ENCODE results near the gene GLRA1.
"Not testable (repeated sequence)": the region's sequence is repeated elsewhere in the genome, so short reads cannot be mapped to it uniquely, and the experiment has no call there.

Gene GLRA1

GRCh38 chr5:151921916-151922315 is 2.7 kb downstream of the GLRA1 start:
- no peak for DNase-seq
- intact Hi-C loops (cut with DNase I) = no loop called here

DNA sequence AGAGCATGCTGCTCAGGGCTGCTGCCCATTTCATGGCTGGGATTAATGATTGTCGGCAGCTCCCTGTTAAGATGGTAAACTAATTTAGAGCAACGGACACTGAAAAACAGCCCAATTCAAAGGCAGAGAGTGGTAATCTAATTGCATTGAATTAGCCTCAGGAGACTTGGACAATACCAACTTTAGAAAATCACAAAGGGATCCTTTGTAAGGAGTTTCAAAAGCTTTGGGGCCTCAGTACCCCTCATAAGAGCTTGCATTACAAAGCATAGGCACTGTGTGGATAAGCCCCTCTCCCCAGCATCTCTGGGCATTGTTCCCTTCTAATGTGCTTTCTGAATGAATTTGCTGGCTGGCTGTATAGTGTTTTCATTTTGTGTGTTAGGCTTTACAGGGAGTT is 6.7 kb downstream of the GLRA1 start:
- DNase-seq = no peak
- intact Hi-C loops (cut with DNase I) = no loop called here

GRCh38 chr5:151913425-151913824 is 11.2 kb downstream of the GLRA1 start:
- intact Hi-C loops (cut with DNase I) = no loop called here

GRCh38 chr5:151912360-151912759 is 12.3 kb downstream of the GLRA1 start:
- intact Hi-C loops (cut with DNase I) = no loop called here
- DNase-seq = no peak

More at GRCh38 chr5:151913425-151913824, 11.2 kb downstream of the GLRA1 start:
- no peak for DNase-seq

GRCh38 chr5:151911011-151911410 is 13.6 kb downstream of the GLRA1 start:
- no peak for DNase-seq
- intact Hi-C loops (cut with DNase I) = no loop called here

GRCh38 chr5:151909628-151910027 is 15.0 kb downstream of the GLRA1 start:
- intact Hi-C loops (cut with DNase I) = no loop called here
- DNase-seq = no peak

DNA sequence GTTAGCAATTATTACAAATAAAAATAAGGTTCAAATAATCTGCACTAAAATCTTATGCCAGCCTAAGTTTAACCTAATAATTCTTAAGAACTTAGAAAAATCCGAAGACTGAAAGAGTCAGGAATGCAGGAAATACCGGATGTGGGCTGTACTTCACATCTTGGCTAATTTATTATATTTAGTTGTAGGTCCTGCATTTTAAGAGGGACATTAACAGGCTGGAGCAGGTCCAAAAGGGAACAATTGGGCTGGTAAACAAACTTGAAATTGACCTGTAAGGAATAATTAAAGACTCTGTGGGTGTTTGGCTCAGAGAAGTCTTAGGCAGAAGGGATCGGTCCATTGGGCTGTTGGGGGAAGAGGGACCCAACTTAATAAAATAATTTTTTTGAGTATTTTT is 18.4 kb downstream of the GLRA1 start:
- DNase-seq = no peak
- intact Hi-C loops (cut with DNase I) = no loop called here

DNA sequence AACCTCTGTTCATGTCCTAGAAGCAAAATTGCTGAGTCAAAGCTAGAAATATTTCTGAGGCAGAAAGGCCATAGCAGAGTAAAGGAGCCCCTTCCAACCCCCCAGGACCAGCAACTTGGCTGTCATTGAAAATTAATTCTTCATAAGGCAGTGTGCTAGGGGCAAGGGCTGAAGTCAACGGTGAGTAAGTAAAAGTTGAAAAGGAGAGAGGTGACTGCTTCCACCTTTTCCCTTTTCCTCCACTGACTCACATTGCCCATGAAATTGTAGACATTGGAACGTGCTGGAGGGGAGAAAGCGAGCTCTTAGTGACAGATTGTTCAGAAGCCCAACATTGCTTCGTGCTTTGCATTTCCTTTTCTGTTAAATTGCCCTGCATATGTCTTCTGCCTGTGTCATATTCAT is 19.1 kb downstream of the GLRA1 start:
- intact Hi-C loops (cut with DNase I) = no loop called here

GRCh38 chr5:151904909-151905308 is 19.7 kb downstream of the GLRA1 start:
- intact Hi-C loops (cut with DNase I) = no loop called here
- DNase-seq = no peak

More for the DNA sequence above, 19.1 kb downstream of the GLRA1 start:
- no peak for DNase-seq

DNA sequence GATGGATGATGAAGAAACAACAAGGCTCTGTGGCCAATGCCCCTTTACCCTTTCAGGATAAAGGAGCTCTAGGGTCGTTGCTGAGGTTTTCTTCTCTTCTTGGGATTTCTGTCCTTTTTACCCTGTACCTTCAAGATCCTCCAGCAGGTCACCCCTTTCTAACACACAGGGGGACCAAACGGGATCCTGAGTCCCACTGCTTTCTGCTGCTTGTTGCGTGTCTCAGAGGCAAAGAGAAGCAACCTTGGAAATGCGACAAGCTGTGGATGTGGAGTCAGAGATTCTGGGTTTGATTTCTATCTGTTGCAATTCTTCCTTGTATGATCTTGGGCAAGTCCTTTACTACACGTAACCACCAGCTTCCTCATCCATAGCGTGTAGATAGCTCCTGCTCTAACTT is 20.5 kb downstream of the GLRA1 start:
- no peak for DNase-seq
- intact Hi-C loops (cut with DNase I) = no loop called here

DNA sequence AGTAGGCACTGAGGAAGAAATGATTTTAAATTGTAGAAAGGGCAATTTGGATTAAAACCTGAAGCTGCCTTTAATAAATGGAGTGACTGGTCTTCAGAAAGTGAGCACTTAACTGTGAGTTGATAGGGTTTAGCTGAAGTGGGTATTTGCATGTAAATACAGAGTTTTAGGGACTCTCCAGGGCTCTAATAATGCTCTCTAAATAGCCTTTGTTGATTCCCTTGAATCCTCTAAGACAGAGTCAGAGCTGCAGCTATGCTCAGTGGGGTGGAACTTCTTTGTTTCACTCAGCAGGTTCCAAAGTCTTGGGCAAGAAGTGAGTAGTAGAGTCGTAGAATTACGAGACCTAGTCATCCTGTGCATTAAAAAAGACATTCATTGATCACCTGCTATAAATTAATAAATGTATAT is 21.4 kb downstream of the GLRA1 start:
- DNase-seq = no peak
- intact Hi-C loops (cut with DNase I) = no loop called here

DNA sequence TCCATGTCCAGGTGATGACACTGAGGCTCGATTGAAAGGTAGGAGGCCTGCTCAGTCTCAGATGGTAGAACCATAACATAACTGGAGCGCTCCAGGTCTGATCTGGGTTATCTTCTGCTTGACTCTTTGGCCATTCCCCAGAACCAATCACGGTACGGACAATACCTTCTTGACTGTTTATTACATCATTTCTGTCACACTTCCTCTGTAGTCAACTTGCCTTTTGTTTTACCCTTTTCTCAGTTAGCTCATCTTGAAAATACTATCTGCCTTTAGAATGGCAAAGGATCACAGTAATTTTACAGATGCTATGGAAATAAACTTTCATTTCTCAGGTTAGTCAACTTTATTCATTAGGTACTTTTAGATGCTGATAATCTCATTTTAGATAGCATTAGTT is 22.4 kb downstream of the GLRA1 start:
- intact Hi-C loops (cut with DNase I) = no loop called here
- no peak for DNase-seq

GRCh38 chr5:151901611-151902010 is 23.0 kb downstream of the GLRA1 start:
- no peak for DNase-seq
- intact Hi-C loops (cut with DNase I) = no loop called here

- no peak for DNase-seq
- intact Hi-C loops (cut with DNase I) = no loop called here
Observed at GRCh38 chr5:151900891-151901290, 23.8 kb downstream of the GLRA1 start.

GRCh38 chr5:151899399-151899798 is 25.3 kb downstream of the GLRA1 start:
- DNase-seq = no peak
- intact Hi-C loops (cut with DNase I) = no loop called here

GRCh38 chr5:151897896-151898295 is 26.8 kb downstream of the GLRA1 start:
- DNase-seq = no peak
- intact Hi-C loops (cut with DNase I) = no loop called here

- intact Hi-C loops (cut with DNase I) = no loop called here
- no peak for DNase-seq
Observed at GRCh38 chr5:151897020-151897552, 27.6 kb downstream of the GLRA1 start.

GRCh38 chr5:151896031-151896691 is 28.5 kb downstream of the GLRA1 start:
- DNase-seq = no peak
- intact Hi-C loops (cut with DNase I) = no loop called here

DNA sequence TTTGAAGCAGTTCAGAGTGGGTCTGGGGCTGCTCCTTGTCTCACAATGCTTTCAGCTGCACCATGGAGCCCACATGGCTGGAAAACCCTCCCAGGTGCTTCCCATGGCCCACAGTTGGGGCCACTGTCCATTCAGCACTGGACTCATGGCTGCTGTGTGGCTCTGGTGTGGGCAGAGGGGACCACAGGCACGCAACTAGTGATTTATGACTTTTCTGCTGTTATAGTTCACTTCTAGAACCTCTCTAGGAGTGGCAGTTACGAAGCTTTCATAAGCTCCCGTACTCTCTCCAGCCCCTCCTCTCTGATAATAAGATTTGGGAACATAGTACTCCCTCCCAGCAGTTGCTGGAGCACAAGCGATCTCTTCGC is 29.0 kb downstream of the GLRA1 start:
- intact Hi-C loops (cut with DNase I) = no loop called here
- no peak for DNase-seq

DNA sequence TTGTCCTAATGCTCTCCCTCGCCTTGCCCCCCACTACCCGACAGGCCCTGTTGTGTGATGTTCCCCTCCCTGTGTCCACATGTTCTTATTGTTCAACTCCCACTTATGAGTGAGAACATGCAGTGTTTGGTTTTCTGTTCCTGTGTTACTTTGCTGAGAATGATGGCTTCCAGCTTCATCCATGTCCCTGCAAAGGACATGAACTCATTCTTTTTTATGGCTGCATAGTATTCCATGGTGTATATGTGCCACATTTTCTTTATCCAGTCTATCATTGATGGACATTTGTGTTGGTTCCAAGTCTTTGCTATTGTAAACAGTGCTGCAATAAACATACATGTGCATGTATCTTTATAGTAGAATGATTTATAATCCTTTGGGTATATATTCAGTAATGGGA is 31.2 kb downstream of the GLRA1 start:
- intact Hi-C loops (cut with DNase I); DNase-seq: not testable (repeated sequence)

- DNase-seq = no peak
- intact Hi-C loops (cut with DNase I) = no loop called here
Observed at GRCh38 chr5:151892393-151892792, 32.3 kb downstream of the GLRA1 start.

DNA sequence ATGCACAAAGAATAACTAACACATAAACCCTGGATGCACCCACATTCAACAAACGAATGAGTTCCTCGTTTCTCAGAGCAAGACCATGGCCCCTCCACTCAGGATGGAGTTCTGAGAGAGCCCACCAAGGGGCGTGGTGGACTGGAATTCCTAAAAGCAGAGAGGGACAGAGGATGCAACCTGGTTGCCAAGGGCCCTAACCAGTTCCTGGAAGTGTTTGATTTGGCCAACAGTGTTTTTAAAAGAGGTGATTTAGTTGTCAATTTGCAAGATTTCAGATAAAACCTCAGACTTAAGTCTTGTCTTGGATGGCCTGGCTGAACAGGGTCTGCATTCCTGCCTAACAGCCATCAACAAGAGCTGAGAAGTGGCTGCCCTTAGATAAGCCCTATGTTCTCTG is 34.4 kb downstream of the GLRA1 start:
- DNase-seq = no peak
- intact Hi-C loops (cut with DNase I) = no loop called here

GRCh38 chr5:151889614-151890013 is 35.0 kb downstream of the GLRA1 start:
- no peak for DNase-seq
- intact Hi-C loops (cut with DNase I) = no loop called here
